T-helper 9 cell (primary cell): ENCODE measurements around the gene RAD51B.
"Not testable (repeated sequence)": the region's sequence is repeated elsewhere in the genome, so short reads cannot be mapped to it uniquely, and the experiment has no call there.

Experiments
- DNase-seq: peaks from one replicate; pipeline ENCODE4 v3.0.0-alpha.2; 2020
- total RNA-seq, 2 donors: gene quantifications; one replicate each; lab custom pipeline; 2026; lab: John Stamatoyannopoulos, UW

RAD51B gene
- total RNA-seq, result 5.7 to 10.6 reads per million in 2 donors

DNA sequence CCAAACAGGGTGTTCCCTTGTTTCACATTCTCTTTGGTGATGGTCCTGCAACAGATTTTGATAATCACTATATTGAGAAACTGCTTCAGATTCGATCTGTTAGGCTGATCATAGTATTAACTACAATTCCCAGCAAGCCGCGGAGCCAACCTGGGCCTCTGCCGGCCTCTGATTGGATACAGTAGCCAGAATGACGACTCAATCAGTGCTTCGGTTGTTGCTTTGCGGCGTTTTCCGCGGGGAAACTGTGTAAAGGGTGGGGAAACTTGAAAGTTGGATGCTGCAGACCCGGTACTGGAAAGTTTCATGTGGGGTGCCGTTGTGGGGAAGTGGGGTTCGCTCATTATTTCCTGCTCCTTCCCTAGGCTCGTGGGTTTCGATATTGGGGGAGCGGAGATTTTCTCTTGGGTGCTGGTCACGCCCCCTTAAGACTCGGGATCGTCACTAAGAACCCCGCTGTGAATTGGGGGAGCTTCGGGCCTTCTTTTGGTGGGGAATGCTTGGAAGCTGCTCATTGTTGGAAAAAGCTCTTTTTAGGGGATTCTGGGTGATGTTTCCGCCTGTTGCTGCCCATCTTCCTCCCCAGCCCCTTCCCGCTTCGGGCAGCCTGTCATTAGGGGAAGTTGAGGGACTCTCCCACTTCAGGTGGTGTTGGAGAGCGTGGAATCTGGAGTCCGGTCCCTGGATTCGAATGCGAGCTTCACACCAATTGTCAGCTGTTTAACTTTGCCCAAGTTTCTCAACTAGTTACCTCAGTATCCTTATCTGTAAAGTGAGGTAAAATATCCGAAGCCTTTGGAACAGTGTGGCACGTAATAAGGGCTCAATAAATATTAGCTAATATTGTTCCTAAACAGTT is at the start of gene RAD51B:
Gene RAD51B (plus strand): TSS at position 217 of the 859 bp plus-strand sequence.
- DNase-seq, result peak; percentile 82

GRCh38 chr14:67773844-67774377 is 45.7 kb upstream of the RAD51B start:
- DNase-seq, result no peak

DNA sequence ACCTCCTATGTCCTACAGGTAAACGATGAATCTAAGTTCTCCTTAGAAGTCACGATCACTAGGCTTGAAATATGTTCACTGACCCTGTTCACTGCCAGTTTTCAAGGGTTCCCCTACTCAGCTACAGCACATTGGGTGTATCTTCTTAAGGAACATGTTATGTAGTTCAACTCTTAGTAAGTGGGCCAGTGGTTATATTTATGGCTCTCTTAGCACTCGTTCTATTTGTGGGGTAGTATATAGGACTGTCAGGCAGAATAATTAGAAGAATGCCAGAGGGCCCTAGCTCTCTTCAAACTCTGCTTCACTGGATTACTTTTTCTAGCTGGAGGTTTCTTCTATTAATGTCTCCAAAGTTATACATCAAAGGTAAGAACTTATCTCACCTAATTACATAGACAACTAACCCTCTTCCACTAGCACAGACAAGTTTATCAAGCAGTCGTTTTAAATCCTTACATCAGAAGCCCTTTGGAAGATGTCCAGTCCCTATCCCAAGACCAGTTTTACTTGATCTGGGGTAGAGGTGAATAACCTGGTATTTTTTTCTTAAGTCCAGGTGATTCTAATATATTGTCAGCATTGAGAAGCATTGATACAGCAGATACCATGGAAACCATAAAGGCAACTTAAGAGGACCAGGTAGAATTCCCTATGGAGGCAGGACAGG is 42.8 kb upstream of the RAD51B start:
- no peak for DNase-seq

DNA sequence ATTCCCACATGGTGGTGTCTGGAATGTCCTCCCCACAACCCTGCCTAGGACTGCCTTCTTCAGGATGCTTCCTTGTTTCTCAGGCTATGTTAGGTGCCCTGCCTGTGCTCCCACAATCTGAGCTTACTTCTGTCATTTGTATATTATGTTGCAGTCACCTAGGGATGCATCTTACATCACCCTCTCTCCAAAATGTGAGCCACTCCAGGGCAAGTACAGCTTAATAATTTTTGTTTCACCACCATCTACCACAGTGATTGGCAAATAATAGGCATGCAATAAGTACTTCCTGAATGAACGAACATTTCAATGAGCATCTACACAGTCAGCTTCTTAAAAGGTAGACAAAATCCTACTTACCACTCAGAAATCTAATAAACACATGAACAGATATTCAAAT is 40.8 kb upstream of the RAD51B start:
- no peak for DNase-seq

- DNase-seq, result no peak
Measured at GRCh38 chr14:67782090-67782489, 37.5 kb upstream of the RAD51B start.

DNA sequence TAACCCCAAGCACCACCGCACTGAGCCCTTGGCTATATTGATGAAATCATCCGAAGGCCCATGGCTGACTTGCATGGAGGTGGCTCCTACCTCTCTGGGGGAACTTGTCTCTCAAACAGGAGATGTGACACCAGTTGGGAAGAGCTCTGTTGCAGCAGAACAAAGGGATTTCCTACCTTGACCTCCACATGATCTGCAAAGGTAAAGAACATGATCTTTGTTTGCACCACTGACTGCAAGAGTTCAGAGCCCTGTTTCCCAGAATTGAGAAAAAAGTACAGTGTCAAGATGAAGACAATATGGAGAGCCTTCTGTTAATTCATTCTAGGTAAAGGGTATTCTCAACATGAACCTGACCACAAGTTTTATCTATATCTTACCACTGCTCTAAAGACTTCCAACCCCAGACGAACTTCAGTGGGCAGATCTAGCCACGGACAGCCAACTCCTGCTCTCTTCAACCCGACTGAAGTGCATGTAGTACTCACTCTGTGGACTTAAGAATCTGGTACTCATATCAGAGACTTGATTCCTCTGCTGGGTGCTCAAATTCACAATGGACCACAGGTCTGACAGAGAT is 35.2 kb upstream of the RAD51B start:
- no peak for DNase-seq

GRCh38 chr14:67785270-67786109 is 34.1 kb upstream of the RAD51B start:
- no peak for DNase-seq

DNA sequence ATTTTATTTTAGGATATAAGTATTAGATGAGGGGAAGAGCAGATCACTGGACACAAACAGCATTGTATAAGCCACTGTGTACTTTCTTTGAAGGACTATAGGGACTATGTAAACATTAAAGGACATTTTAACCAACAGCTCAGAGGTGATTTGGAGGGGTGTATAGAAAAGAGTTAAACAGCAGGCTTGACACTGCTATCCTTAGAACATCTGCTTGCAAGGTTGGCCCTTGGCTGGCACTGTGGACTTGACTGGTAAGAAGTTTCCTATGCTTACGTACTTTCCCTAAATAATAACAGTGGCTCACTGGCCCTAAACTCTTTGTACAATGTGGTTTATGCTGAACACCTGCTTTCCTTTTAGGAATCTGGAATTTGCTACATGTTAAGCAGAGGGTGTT is 31.9 kb upstream of the RAD51B start:
- DNase-seq, result no peak

- DNase-seq, result no peak
Measured at GRCh38 chr14:67798731-67799130, 20.8 kb upstream of the RAD51B start.

DNA sequence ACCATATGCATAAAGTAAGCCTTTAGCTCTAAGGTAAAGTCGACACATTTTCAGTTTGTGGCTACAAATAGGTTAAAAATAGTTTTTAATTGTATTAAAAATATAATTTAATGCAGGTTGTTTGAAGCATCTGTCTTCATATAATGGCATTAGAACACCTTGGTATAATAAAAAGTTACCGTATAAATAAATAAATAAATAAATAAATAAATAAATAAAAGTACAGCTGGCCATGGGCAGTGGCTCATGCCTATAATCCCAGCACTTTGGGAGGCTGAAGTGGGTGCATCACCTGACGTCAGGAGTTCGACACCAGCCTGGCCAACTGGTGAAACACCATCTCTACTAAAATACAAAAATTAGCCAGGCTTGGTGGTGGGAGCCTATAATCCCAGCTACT is 18.8 kb upstream of the RAD51B start:
- DNase-seq, result no peak

- DNase-seq, result no peak
Measured at GRCh38 chr14:67806246-67806645, 13.3 kb upstream of the RAD51B start.

DNA sequence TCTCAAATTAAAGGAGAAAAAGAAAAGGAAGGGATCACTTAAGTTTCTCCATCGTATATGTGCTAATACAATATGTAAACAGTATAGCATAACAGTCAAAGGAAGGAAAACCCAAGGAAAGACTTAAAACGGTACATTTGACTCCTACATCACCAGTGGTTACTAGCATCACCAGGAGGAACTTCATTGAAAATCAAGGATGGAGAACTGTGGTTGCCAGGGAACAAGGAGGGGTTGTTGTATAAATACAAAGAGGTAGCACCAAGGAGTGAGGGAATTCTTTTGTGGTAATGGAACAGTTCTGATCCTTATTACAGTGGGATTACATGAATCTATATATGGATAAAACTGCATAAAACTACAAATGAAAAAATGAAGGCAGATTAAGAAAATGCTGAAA is 4.8 kb upstream of the RAD51B start:
- no peak for DNase-seq

GRCh38 chr14:67815573-67816225 is 3.9 kb upstream of the RAD51B start:
- no peak for DNase-seq

DNA sequence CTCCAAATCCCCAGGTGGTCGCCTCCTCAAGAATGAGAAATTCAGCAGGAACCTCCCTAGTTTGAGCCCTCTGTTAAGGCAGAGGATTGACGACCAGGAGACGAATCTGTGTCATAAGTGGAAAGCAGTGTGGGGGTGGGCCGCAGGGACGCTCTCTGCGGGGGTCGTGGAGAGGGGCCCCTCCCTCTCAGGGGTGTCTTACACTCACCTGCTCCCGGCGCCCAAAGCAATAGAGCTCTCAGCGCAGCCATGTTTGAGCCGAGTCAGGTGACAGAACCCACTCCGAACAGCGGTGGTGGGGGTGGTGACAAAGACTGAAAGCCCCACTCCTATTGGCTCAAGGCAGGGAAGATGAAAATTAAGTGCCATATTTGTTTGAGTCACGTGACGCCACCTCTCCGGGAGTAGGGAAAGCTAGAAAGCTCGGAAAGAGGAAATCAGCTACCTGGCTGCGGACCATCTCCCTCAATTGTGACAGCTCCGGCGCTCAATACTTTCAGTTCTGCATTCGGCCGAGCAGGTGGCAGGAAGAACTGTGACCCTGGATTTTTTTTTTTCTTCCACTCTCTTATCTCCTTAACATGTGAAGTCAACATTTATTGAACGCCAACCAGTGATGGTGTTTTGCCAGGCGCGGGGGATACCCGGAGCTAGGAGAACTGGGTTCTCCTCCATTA is 3.1 kb upstream of the RAD51B start, which contains the start of gene ZFYVE26:
Gene ZFYVE26 (minus strand): TSS at position 265 of the 677 bp plus-strand sequence. CDS start 627 bp downstream, outside the sequence.
- peak; percentile 81 for DNase-seq

- DNase-seq, result no peak
Measured at GRCh38 chr14:67817750-67818438, 1.7 kb upstream of the RAD51B start.

DNA sequence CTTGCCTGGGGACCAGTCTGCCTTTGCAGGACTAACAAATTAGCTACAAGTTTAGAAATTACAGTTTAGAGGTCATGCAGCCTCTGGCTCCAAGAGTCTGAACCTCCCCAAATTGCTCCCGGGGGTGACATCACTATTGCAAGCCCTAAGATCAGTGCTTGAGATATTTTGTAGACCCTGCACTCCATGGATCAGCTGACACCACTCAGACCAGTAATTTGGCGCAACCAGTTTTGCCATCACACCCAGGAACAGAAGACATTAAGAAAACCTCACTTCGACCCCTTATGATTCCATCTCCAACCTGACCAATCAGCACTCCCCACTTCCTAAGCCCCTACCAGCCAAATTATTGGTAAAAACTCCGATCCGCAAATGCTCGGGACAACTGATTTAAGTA is 1.1 kb upstream of the RAD51B start:
- DNase-seq, result not testable (repeated sequence)

GRCh38 chr14:67820428-67820971 is 921 bp downstream of the RAD51B start:
- no peak for DNase-seq

- DNase-seq, result no peak
Measured at GRCh38 chr14:67821121-67821520, 1.5 kb downstream of the RAD51B start.

DNA sequence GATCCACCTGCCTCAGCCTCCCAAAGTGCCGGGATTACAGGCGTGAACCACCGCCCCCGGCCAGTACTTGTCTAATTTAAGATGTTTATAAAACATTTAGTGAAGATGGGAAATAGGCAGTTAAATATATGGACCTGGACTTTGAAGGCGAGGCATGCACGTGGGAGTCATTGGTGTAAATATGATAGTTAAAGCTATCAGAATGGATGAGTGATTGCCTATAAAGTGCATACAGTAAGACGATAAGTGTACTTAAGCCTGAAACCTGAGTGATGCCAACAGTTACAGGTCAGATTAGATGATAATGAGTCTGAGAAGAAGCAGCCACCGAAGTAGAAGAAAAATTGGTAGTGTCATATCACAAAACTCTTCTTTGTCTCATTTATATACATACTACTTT is 11.5 kb downstream of the RAD51B start:
- DNase-seq, result no peak

- no peak for DNase-seq
Measured at GRCh38 chr14:67833403-67833802, 13.8 kb downstream of the RAD51B start.
